Measurements from ENCODE around the gene SEMA5A.

SEMA5A gene

GRCh38 chr5:9324348-9325077, 221.4 kb downstream of the SEMA5A start:
- DNase-seq (ENCODE audit: low spot score) = no peak

- no peak for DNase-seq (ENCODE audit: low spot score)
These were observed 225.2 kb downstream of the SEMA5A start for GRCh38 chr5:9320652-9321051.

GRCh38 chr5:9318031-9318430, 227.8 kb downstream of the SEMA5A start:
- DNase-seq (ENCODE audit: low spot score) = no peak

GRCh38 chr5:9316733-9317132, 229.1 kb downstream of the SEMA5A start:
- no peak for DNase-seq (ENCODE audit: low spot score)

GRCh38 chr5:9316041-9316440, 229.8 kb downstream of the SEMA5A start:
- no peak for DNase-seq (ENCODE audit: low spot score)

- DNase-seq (ENCODE audit: low spot score) = no peak
These were observed 231.3 kb downstream of the SEMA5A start for GRCh38 chr5:9314558-9314957.

GRCh38 chr5:9313751-9314150, 232.1 kb downstream of the SEMA5A start:
- DNase-seq (ENCODE audit: low spot score) = no peak

GRCh38 chr5:9307150-9307549, 238.7 kb downstream of the SEMA5A start:
- no peak for DNase-seq (ENCODE audit: low spot score)

GRCh38 chr5:9302218-9302617, 243.7 kb downstream of the SEMA5A start:
- no peak for DNase-seq (ENCODE audit: low spot score)

GRCh38 chr5:9301200-9301599, 244.7 kb downstream of the SEMA5A start:
- no peak for DNase-seq (ENCODE audit: low spot score)

- no peak for DNase-seq (ENCODE audit: low spot score)
These were observed 248.7 kb downstream of the SEMA5A start for GRCh38 chr5:9297134-9297533.

GRCh38 chr5:9295466-9295801, 250.4 kb downstream of the SEMA5A start:
- no peak for DNase-seq (ENCODE audit: low spot score)

- DNase-seq (ENCODE audit: low spot score) = no peak
These were observed 250.9 kb downstream of the SEMA5A start for GRCh38 chr5:9294793-9295465.

- no peak for DNase-seq (ENCODE audit: low spot score)
These were observed 257.6 kb downstream of the SEMA5A start for GRCh38 chr5:9288234-9288633.

GRCh38 chr5:9284781-9285307, 261.0 kb downstream of the SEMA5A start:
- DNase-seq (ENCODE audit: low spot score) = no peak

GRCh38 chr5:9284272-9284671, 261.6 kb downstream of the SEMA5A start:
- no peak for DNase-seq (ENCODE audit: low spot score)

- DNase-seq (ENCODE audit: low spot score) = no peak
These were observed 262.4 kb downstream of the SEMA5A start for GRCh38 chr5:9283473-9283872.

GRCh38 chr5:9283021-9283420, 262.9 kb downstream of the SEMA5A start:
- no peak for DNase-seq (ENCODE audit: low spot score)

GRCh38 chr5:9282211-9282610, 263.7 kb downstream of the SEMA5A start:
- no peak for DNase-seq (ENCODE audit: low spot score)

- no peak for DNase-seq (ENCODE audit: low spot score)
These were observed 266.1 kb downstream of the SEMA5A start for GRCh38 chr5:9279774-9280173.

- no peak for DNase-seq (ENCODE audit: low spot score)
These were observed 266.8 kb downstream of the SEMA5A start for GRCh38 chr5:9278921-9279603.

- DNase-seq (ENCODE audit: low spot score) = no peak
These were observed 276.9 kb downstream of the SEMA5A start for GRCh38 chr5:9269014-9269413.

GRCh38 chr5:9268226-9268625, 277.6 kb downstream of the SEMA5A start:
- no peak for DNase-seq (ENCODE audit: low spot score)
